Measurements from ENCODE around the gene SHISA8. TPM values are rescaled to one million over a fixed set of nuclear protein-coding genes. Genes with fewer than 3 reads are reported as not detected.

Gene SHISA8
- total and polyA plus RNA-seq, 4 donors, result not detected

DNA sequence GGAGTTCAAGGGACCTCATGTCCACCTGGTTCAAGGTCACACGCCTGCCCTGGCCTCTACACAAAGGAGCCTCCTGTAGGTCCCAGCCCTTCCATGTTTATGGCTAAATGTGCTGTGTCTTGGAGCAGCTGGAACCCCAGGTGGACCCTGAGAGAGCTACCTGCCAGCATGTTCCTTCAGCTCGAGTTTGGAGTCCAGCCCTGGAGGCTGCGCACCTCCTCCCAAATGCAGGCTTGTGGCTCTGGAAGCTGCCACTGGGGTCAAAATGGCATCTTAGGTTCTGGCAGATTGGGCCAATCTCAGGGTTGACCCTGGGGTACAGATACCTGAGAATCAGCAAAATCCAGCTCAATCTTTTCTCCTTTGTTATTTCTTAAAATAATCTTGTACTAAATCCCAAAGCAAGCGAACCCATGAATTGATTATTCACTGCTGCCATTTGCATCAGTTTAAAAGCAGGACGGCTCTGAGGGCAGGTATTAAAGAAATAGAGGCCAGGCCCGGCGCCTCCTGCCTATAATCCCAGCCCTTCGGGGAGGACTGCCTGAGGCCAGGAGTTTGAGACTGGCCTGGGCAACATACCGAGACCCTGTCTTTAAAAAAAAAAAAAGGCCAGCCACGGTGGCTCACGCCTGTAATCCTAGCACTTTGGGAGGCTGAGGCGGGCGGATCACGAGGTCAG is 8.9 kb upstream of the SHISA8 start:
- no peaks in the 10 kb centered on the region for H3K36me3 ChIP-seq (ENCODE audit: control insufficient read depth in 4 of 4, insufficient read depth in 3 of 4, low read depth in 1 of 4, low read length in 3 of 4)
- H3K27me3 ChIP-seq (ENCODE audit: control insufficient read depth in 4 of 4, insufficient read depth in 4 of 4, low read length in 3 of 4), result peaks cover 0 to 3% (median 0%) of the 10 kb centered on the region in 4 donors
- WGBS, result 93% methylated on average over 14 of the region's 14 CpGs
- no peak overlapping the region for H3K27ac ChIP-seq (ENCODE audit: low read depth in 1 of 2, low read length in 2 of 2)
- no peak overlapping the region for H3K4me3 ChIP-seq (ENCODE audit: low read depth in 1 of 3, low read length in 3 of 3)
- no peak for DNase-seq (ENCODE audit: low spot score)
- no peak overlapping the region for H3K9ac ChIP-seq (ENCODE audit: low read depth in 1 of 2, low read length in 2 of 2)
- H3K4me1 ChIP-seq (ENCODE audit: control insufficient read depth in 4 of 4, insufficient read depth in 4 of 4, low read length in 3 of 4), result peaks cover 4 to 16% (median 10%) of the 10 kb centered on the region in 4 donors
- TF ChIP-seq GABPA (IDR thresholded peaks at IDR 0.05 in 1 of 2, conservative IDR thresholded peaks at IDR 0.05 in 1 of 2) (no peak), TAF1 (conservative IDR thresholded peaks at IDR 0.05) (no peak), SP1 (IDR thresholded peaks at IDR 0.05) (no peak), EGR1 (IDR thresholded peaks at IDR 0.05; ENCODE audit: low read depth in 2 of 2) (no peak), YY1 (IDR thresholded peaks at IDR 0.05) (no peak)
- TF ChIP-seq, protein P1, sequence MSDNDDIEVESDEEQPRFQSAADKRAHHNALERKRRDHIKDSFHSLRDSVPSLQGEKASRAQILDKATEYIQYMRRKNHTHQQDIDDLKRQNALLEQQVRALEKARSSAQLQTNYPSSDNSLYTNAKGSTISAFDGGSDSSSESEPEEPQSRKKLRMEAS (IDR thresholded peaks at IDR 0.05), result no peak
- TF ChIP-seq, protein P2, sequence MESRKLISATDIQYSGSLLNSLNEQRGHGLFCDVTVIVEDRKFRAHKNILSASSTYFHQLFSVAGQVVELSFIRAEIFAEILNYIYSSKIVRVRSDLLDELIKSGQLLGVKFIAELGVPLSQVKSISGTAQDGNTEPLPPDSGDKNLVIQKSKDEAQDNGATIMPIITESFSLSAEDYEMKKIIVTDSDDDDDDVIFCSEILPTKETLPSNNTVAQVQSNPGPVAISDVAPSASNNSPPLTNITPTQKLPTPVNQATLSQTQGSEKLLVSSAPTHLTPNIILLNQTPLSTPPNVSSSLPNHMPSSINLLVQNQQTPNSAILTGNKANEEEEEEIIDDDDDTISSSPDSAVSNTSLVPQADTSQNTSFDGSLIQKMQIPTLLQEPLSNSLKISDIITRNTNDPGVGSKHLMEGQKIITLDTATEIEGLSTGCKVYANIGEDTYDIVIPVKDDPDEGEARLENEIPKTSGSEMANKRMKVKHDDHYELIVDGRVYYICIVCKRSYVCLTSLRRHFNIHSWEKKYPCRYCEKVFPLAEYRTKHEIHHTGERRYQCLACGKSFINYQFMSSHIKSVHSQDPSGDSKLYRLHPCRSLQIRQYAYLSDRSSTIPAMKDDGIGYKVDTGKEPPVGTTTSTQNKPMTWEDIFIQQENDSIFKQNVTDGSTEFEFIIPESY (IDR thresholded peaks at IDR 0.05), result no peak
- no peaks in the 10 kb centered on the region for H3K9me3 ChIP-seq (ENCODE audit: control insufficient read depth in 4 of 4, low read length in 3 of 4)

- WGBS, result 93% methylated on average over 4 of the region's 4 CpGs
- TF ChIP-seq, protein P2 (IDR thresholded peaks at IDR 0.05), result no peak
- TF ChIP-seq TAF1 (conservative IDR thresholded peaks at IDR 0.05) (no peak), JUND (IDR thresholded peaks at IDR 0.05) (no peak), GABPA (IDR thresholded peaks at IDR 0.05 in 1 of 2, conservative IDR thresholded peaks at IDR 0.05 in 1 of 2) (no peak), YY1 (IDR thresholded peaks at IDR 0.05) (no peak), RAD21 (IDR thresholded peaks at IDR 0.05) (no peak), FOXA2 (IDR thresholded peaks at IDR 0.05) (no peak), RXRA (IDR thresholded peaks at IDR 0.05) (no peak), HNF4G (IDR thresholded peaks at IDR 0.05) (no peak), HNF4A (conservative IDR thresholded peaks at IDR 0.05) (no peak), REST (IDR thresholded peaks at IDR 0.05) (no peak), CTCF (IDR thresholded peaks at IDR 0.05; ENCODE audit: low read depth, low read length, missing input control) (no peak), ATF3 (IDR thresholded peaks at IDR 0.05) (no peak), FOXA1 (IDR thresholded peaks at IDR 0.05) (no peak), NR2F2 (IDR thresholded peaks at IDR 0.05) (no peak), EGR1 (IDR thresholded peaks at IDR 0.05; ENCODE audit: low read depth in 2 of 2) (no peak), SP1 (IDR thresholded peaks at IDR 0.05) (no peak)
- TF ChIP-seq, protein P1 (IDR thresholded peaks at IDR 0.05), result no peak
- H3K4me3 ChIP-seq (ENCODE audit: low read depth in 1 of 3, low read length in 3 of 3), result no peak overlapping the region
- no peak overlapping the region for H3K27ac ChIP-seq (ENCODE audit: low read depth in 1 of 2, low read length in 2 of 2)
- DNase-seq (ENCODE audit: low spot score), result no peak
- peaks cover 4 to 16% (median 10%) of the 10 kb centered on the region in 4 donors for H3K4me1 ChIP-seq (ENCODE audit: control insufficient read depth in 4 of 4, insufficient read depth in 4 of 4, low read length in 3 of 4)
- H3K36me3 ChIP-seq (ENCODE audit: control insufficient read depth in 4 of 4, insufficient read depth in 3 of 4, low read depth in 1 of 4, low read length in 3 of 4), result no peaks in the 10 kb centered on the region
- no peaks in the 10 kb centered on the region for H3K9me3 ChIP-seq (ENCODE audit: control insufficient read depth in 4 of 4, low read length in 3 of 4)
- H3K27me3 ChIP-seq (ENCODE audit: control insufficient read depth in 4 of 4, insufficient read depth in 4 of 4, low read length in 3 of 4), result peaks cover 0 to 3% (median 0%) of the 10 kb centered on the region in 4 donors
- no peak overlapping the region for H3K9ac ChIP-seq (ENCODE audit: low read depth in 1 of 2, low read length in 2 of 2)
Measured at GRCh38 chr22:41922940-41923594, 8.2 kb upstream of the SHISA8 start.
